ENCODE results near the gene ATP11B.
"Not testable (repeated sequence)": the region's sequence is repeated elsewhere in the genome, so short reads cannot be mapped to it uniquely, and the experiment has no call there.

The ATP11B gene

DNA sequence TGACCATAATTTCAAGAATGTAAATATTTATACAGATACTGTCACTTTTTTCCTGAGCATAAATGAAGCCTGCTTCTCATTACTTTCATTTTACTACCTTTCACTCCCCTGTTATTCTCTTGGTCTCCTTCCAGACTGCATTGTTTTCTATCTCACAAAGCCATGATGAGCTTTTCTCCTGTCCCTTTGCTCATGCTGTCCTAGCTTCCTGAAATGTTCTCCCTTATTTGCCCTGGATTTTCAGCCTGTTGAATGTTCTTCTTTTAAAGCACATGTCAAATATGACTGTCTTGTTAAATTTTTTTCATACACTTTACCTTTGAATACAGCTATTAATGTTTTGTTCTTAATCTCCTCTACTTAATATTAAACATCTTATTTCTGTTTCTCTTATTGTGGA, 31.7 kb downstream of the ATP11B start:
- DNase-seq (ENCODE audit: low read depth in 1 of 2, low spot score in 1 of 2) = no peak

DNA sequence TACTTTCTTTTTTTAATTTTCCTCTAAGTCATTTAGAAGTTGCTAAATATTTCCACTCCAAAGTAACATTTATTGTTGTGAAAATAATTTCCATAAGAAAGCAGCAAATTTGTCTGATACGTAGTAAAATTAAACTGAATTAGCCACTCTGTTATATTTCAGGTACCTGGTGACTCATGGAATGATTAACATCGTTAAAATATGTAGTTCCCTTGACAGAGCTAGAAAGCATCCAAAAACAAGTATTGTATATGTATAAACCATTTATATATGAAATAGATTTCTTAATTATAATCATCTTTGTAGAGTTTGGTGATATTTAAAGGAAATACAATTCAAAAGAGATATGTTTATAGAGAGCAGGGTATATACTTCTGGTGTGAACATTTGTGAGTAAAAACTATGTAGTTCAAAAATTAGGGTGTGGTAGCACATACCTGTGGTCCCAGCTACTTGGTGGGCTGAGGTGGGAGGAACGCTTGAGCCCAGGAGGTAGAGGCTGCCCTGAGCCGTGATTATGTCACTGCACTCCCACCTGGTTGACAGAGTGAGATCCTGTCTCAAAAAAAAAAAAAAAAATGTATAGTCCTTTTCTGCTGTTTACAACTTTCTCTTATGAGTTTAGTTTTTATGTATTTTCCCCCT, 36.6 kb downstream of the ATP11B start:
- no peak for DNase-seq (ENCODE audit: low read depth in 1 of 2, low spot score in 1 of 2)

DNA sequence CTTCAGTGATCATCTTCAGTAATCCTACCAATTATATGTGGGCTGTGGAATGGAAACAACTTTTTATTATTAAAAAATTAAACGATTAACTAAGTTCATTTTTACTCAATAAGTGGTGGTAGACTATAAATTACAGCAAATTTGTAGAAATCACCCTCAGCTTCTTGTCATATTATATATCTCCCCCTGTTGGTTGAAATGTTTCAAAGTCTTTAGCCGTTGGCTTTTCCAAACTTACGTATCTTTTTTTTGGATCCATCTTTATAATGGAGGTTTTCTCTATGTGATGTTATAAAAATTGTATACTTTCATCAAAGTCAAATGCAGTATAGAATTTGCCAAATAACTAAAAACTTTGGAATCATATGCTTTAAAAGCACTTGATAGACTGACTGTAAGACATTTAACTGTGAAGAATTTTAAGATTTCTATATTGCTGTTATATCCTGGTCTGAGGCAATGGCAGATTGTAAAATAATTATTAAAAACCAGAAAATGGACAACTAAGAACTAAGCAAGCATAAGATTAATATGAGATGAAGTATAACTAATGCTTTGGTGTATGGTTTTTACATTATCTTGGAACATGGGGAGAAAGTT, 44.7 kb downstream of the ATP11B start:
- no peak for DNase-seq (ENCODE audit: low read depth in 1 of 2, low spot score in 1 of 2)

DNA sequence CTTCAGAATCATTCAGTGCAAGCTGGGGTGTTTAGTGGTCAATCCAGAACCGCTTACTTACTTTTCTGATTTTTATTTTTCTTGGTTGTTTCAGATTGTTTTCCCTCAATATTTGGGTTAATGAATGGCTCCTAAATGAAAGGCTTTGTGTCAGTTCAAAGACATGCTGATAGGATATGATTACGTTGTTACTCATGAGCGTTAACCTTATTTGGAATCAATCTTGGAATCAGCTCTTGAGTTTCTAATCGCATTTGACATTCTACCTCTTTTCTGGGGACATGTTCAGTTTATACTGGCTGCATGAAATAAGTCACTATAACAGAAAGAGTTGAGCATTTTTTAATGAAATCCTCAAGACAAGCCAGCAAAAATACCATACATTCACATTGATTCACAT, 50.2 kb downstream of the ATP11B start:
- no peak for DNase-seq (ENCODE audit: low read depth in 1 of 2, low spot score in 1 of 2)

DNA sequence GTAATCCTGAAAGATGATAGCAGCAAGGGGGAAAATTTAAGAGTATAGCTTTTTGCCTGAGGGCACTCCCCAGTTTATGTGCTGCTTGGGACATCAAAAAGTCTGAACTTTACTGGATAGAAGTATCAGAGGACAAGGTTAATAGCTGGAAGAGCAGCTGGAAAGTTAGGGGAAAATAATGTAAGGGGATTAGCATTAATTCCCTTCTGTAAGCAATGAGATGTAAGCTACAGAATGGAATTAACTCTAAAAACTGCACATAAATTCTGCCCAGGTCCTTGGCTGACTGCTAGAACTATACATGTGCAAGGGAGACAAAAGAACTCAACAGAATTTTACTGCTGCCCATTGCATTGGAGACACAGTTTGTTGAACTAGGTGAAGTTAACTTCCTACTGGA, 55.6 kb downstream of the ATP11B start:
- no peak for DNase-seq (ENCODE audit: low read depth in 1 of 2, low spot score in 1 of 2)

DNA sequence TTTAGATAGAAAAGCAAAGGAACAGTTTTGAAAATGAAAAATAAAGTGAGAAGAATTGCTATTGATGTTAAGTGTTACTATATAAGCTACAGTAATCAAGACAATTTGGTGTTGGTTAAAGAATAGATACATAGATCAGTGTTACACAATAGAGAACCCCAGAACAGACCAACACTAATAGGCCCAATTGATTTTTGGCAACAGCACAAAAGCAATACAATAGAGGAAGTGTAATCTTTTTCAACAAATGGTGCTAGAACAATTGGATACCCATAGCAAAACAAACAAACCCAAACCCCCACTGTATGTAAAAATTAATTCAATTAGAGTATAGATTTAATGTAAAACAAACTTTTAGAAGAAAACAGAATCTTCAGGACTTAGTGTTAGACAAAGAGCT, 61.8 kb downstream of the ATP11B start:
- no peak for DNase-seq (ENCODE audit: low read depth in 1 of 2, low spot score in 1 of 2)

DNA sequence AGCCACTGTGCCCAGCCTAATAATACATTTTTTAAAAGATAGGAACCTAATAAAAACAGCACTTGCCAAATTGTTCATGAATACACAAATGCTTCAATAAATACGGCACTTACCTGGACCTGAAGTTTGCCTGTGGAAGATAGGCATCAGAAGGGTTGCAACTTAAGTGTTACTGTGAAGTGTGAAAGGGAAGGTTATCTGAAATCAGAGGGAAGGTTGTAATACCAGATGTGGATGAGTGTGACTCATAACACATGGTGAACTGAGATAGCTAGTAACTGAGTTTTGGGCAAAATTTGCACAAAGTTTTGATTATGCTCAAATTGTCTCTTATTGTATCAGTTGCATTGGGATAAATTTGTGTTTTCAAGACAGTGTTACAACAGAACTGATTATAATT, 68.0 kb downstream of the ATP11B start:
- no peak for DNase-seq (ENCODE audit: low read depth in 1 of 2, low spot score in 1 of 2)

DNA sequence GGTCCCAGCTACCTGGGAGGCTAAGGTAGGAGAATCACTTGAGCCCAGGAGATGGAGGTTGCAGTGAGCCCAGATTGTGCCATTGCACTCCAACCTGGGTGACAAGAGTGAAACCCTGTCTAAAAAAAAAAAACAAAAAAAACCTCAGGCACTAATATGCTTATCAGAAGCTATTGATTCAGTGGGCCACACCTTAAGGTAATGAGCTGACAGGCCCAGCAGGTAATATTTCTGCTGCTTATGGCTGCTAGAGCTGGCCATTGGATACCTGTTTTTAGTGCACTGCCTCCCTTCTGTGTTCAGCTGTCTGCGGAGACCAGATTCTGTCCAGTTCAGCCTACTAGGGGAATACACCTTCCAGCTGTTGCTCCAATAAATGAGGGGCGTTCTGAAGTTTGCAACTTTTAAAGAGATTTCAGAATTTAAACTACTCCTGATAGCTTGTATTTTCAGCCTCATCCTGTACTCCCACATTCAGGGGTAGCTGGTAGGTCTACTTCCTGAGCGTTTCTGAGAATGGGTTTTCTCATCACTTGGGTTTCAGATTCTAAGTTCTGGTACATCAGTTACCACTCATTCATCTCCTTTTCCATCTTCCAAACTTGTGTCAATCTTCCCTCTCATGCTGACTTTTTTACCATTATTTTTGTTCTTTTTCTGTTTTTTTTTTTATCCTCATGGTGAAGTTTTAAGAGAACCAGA, 69.0 kb downstream of the ATP11B start:
- DNase-seq (ENCODE audit: low read depth in 1 of 2, low spot score in 1 of 2) = no peak

DNA sequence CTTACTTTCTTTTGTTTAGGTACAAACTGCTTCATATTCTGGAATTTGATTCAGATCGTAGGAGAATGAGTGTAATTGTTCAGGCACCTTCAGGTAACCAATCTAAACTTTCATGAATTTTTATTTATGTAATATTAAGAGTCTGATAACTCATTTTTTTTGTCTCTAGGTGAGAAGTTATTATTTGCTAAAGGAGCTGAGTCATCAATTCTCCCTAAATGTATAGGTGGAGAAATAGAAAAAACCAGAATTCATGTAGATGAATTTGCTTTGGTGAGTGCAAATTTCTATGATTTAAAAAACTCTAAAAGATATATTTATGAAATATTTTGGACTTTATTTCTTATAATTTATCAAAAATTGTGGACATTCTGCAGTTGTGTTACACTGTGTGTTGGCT, 75.8 kb downstream of the ATP11B start:
- DNase-seq (ENCODE audit: low read depth in 1 of 2, low spot score in 1 of 2) = no peak

DNA sequence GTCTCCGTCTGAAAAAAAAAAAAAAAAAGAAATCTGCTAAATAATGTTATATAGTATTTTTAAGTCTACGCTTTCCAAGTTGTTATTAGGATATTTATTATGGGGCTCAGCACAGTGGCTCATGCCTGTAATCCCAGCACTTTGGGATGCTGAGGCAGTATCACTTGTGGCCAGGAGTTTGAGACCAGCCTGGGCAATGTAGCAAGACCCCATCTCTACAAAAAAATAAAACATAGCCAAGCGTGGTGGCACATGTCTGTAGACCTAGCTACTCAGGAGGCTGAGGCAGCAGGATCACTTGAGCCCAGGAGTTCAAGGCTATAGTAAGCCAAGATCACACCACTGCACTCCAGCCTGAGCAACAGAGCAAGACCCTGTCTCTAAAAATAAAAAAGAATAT, 77.6 kb downstream of the ATP11B start:
- DNase-seq (ENCODE audit: low read depth in 1 of 2, low spot score in 1 of 2) = not testable (repeated sequence)

DNA sequence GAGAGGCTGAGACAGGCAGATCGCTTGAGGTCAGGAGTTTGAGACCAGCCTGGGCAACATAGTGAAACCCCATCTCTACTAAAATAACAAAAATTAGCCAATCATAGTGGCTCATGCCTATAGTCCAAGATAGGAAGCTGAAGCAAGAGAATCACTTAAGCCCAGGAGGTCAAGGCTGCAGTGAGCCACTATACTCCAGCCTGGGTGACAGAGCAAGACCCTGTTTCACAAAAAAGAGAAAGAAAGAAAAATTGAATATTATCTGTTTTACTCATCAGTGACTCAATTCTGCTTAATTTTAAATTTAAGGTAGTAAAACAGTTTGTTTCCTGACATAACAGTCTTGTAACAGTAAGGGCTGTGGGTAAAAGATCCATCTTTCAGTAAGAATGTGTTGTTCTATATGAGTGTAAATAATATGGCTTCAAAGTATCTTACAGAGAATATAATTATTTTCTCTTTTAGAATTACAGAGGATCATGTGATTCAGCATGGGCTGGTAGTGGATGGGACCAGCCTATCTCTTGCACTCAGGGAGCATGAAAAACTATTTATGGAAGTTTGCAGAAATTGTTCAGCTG, 85.8 kb downstream of the ATP11B start:
- no peak for DNase-seq (ENCODE audit: low read depth in 1 of 2, low spot score in 1 of 2)

DNA sequence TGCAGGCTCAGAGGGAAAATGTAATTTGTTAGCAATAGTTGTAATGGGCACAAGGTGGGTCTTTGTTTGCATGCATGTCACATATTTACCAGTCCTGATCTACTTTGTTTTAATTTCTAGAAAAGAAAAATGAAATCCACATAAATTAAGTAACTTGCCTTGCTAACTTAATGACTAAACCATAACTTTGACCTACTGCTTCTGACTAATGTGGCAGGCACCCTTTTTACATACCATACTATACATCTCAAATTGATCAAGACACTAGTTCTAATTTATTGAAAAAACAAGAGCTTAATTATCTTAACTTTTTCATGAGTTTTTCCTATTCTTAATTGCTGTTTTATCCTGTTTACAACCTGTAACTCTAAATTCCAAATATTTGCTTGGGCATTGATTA, 93.2 kb downstream of the ATP11B start:
- DNase-seq (ENCODE audit: low read depth in 1 of 2, low spot score in 1 of 2) = no peak

DNA sequence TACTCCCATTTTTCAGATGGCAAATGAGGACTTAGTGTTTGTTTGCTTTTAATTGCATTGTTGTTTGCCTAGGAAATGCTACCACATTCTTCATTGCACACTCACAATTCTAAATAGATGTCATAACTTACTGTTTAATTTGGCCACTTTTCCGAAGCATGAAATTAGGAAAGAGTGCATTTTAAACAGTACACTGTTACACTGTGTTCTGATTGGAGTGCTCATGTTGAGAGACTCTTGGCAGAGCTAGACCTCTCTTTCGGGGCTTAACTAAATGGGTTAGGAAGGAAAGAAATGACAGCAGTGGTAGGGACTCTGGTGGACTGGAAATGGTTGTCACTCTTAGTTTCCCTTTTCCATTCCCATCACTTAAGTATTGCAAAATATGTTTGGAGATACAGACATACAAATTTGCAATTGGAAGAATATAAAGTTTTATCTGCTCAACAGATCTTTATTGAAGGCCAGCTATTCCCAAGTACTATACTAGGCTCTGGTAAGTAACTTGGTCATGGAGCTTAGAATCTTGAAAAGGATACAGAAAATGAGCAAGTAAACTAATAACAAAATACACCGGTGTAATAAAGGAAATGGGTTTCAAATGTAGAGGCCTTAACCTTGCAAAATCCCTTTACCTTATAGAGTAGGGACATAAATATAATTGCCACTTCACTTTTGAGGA, 96.8 kb downstream of the ATP11B start:
- DNase-seq (ENCODE audit: low read depth in 1 of 2, low spot score in 1 of 2) = no peak

DNA sequence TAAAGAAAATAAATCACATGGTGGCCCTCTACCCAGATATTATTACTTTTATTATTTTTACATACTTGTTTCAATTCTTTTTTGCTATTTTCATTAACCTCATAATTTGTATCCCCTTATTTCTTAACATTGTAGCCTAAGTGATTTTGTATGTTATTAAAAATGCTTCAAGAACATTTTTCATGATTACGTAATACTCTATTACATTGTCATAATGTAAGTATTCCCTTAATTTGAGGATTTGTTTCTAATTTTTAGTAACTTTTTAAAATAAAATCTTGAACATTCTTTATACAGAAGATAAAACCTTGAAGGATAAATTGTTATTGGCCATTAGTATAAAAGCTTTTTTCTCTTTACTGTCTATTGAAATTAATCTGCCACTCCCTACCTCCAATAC, 98.1 kb downstream of the ATP11B start:
- DNase-seq (ENCODE audit: low read depth in 1 of 2, low spot score in 1 of 2) = no peak

DNA sequence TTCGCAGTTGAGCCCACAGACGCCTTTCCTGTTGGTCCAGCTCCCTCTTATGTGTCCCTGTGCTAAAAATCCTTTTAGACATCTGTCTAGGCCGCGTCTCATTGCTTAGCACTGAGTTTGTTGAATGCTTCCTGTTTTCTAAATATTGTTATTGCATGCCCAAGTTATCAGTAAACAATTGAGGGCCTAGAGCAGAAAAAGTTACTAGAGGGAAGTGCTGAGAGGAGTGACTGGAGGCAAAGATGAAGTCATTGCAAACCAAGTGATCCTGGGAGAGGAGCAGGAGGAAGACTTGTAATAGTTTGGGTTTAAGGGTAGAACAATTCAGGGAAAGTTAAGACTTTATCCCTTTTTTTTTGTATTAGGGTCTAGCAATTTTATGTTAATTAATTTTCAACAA, 98.9 kb downstream of the ATP11B start:
- no peak for DNase-seq (ENCODE audit: low read depth in 1 of 2, low spot score in 1 of 2)

DNA sequence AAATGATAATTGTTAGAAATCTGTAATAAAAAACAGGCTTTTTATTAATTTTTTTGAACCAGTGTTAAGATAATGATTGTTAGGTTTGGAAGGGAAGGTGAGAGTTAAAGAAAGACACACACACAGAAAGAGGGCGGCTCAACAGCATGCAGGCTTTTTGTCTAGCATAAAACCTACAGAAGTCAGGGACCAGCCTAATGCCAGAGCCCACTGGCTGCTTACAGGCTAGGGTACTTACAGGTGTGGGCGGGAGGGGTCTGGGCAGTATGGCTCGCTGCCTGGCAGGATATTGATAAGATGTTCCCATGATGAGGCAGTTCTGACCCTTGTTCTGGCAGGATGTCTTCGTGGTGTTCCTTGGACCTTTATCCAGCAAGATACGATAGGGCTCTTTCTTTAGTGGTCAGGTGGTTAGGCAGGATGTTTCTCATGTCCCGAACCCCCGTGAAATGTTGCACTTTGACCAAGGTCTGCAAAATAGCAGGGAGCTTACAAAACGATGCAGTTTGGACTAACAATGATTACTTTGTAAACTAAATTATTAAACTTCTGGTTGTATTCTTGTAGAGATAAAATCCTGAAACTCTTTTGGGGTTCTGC, 102.3 kb downstream of the ATP11B start:
- no peak for DNase-seq (ENCODE audit: low read depth in 1 of 2, low spot score in 1 of 2)

DNA sequence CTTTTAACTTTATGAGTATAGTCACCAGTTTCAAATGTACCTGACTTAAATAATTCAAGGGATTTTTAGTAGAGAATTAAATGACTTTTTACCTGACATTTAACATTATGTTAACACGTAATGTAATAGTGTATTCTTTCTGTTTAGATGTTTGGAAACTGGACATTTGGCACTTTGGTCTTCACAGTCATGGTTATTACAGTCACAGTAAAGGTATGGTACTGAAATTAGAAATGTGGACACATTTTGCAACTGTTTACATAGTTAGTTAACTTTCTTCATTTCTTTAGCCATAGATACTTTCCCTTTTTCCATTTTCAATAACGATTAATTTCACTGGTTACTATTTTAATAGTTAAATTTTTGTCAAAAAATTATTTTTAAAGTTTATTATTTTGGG, 103.2 kb downstream of the ATP11B start:
- no peak for DNase-seq (ENCODE audit: low read depth in 1 of 2, low spot score in 1 of 2)

DNA sequence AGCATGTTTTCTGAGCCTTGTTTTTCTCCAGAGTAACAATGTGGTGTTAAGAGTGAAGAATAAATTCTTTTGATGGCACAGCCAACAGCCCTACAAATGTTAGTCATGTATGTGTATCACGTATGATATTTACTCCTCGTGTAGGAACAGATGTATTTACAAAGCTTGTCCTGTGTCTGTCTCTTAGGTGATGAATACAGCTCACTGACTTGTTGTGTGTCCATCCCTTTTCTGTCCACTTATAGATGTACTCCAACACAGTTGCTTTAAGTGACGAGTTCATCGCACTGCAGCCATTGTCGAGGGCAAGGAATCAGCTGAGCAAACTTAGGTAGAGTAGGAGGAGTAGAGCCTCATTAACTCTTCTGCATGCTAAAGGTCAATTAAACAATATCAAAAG, 108.9 kb downstream of the ATP11B start:
- no peak for DNase-seq (ENCODE audit: low read depth in 1 of 2, low spot score in 1 of 2)

DNA sequence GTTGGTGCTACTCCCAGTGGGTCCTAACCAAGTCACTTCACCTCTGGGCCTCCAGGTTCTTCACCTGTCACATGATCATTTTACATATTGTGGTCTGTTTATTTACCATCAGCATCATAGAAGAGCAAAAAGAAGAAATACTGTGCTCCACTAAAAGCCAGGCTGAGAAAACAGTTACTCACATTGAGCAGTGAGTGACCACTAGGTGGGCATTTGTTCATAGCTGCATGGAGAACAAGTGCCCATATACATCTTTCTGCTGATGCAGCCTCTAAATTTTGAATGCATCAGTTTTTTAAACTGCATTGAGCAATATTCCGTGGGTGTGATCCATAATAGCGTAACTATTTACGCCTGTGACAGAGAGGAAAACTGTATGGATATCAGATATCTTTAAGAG, 110.9 kb downstream of the ATP11B start:
- no peak for DNase-seq (ENCODE audit: low read depth in 1 of 2, low spot score in 1 of 2)

DNA sequence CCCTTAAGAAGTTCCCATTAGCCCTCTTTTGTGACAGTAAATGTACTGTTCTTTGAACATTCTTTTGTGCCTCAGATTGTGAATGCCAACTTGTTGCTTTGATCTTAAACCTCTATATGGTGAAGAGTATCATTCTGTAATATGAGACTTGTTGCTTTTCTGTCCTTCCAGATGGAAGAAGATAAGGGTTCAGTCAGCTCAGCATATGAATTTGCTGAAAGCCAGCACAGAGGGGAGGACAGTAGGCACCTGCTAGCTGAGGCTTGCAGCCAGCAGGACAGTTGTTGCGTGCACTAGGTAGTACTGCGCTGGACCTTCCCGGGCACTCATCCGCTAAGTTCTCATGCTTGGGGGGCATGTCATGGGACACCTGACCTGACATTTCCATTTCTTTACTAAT, 112.3 kb downstream of the ATP11B start:
- no peak for DNase-seq (ENCODE audit: low read depth in 1 of 2, low spot score in 1 of 2)

DNA sequence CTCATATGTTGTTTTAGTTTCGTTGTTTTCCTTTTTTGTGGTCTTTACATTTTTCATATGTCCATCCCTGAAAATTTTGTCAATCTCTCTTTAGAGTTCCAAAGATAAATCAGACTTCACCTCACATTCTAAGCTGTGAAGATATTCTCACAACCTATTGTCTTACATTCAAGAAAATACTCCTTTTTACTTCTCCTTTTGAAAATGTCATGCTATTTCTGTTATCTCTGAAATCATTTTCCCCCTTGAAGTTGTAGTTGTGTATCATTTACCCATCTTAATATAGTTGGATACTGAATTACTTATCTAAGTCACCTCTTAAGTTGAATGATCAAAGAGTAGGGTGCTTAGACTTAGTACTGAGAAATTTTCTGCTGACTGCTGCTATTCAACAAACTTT, 112.7 kb downstream of the ATP11B start:
- DNase-seq (ENCODE audit: low read depth in 1 of 2, low spot score in 1 of 2) = no peak
